Loucy (cell line): Measurements from ENCODE around the gene PBXIP1.

Experiments used
- H2AFZ ChIP-seq: fragments of 200-600 bp; sonication (generic); 2 replicates; pipeline ENCODE4 v1.6.0; 2016; ENCODE audit warnings: antibody characterized with exemption, mild to moderate bottlenecking, low read length, moderate library complexity
- H3F3A ChIP-seq: fragments of 200-600 bp; 2 replicates; pipeline ENCODE4 v1.6.0; 2016; ENCODE audit warnings: antibody characterized with exemption, low read depth, mild to moderate bottlenecking
- H3K27me3 ChIP-seq: fragments of 200-600 bp; sonication (generic); 2 replicates; pipeline ENCODE4 v1.6.1; 2014; ENCODE audit warnings: low read length, mild to moderate bottlenecking; ENCODE audit not compliant: insufficient read depth, poor library complexity, severe bottlenecking
- H3K36me3 ChIP-seq: fragments of 200-600 bp; sonication (generic); 2 replicates; pipeline ENCODE4 v1.6.1; 2016; ENCODE audit warnings: low read length; ENCODE audit not compliant: insufficient read depth
- H3K4me1 ChIP-seq: fragments of 200-600 bp; sonication (generic); 2 replicates; pipeline ENCODE4 v1.5.1; 2014; ENCODE audit warnings: low read length, mild to moderate bottlenecking; ENCODE audit not compliant: insufficient read depth, poor library complexity, severe bottlenecking
- H3K4me2 ChIP-seq: fragments of 200-600 bp; sonication (generic); 2 replicates; pipeline ENCODE4 v1.6.0; 2014; ENCODE audit warnings: antibody characterized with exemption, low read length, low read depth, mild to moderate bottlenecking; ENCODE audit not compliant: poor library complexity, severe bottlenecking
- H3K4me3 ChIP-seq: fragments of 200-600 bp; sonication (generic); 2 replicates; pipeline ENCODE4 v1.5.1; 2014; ENCODE audit warnings: low read length, mild to moderate bottlenecking, mixed read lengths; ENCODE audit not compliant: poor library complexity, severe bottlenecking
- H3K79me2 ChIP-seq: fragments of 200-600 bp; sonication (generic); 2 replicates; pipeline ENCODE4 v1.6.1; 2014; ENCODE audit warnings: low read length; ENCODE audit not compliant: insufficient read depth
- H3K9ac ChIP-seq: fragments of 200-600 bp; sonication (generic); 2 replicates; pipeline ENCODE4 v1.6.0; 2014; ENCODE audit warnings: mild to moderate bottlenecking, low read depth, low read length, moderate library complexity; ENCODE audit not compliant: poor library complexity, severe bottlenecking
- H3K9me2 ChIP-seq: fragments of 200-600 bp; sonication (generic); replicated peaks from 2 replicates; pipeline ENCODE4 v1.6.1; 2016; ENCODE audit warnings: low read depth, low read length, mixed read lengths
- H3K9me3 ChIP-seq: fragments of 200-600 bp; sonication (generic); 2 replicates; pipeline ENCODE4 v1.6.1; 2014; ENCODE audit warnings: mild to moderate bottlenecking, antibody characterized with exemption, low read length, low read depth; ENCODE audit not compliant: insufficient read depth
- H4K20me1 ChIP-seq: fragments of 200-600 bp; sonication (generic); 2 replicates; pipeline ENCODE4 v1.6.0; 2014; ENCODE audit warnings: antibody characterized with exemption, low read length, mild to moderate bottlenecking; ENCODE audit not compliant: insufficient read depth, poor library complexity, severe bottlenecking
- EZH2phosphoT487 ChIP-seq: fragments of 200-600 bp; IDR thresholded peaks from 2 replicates; pipeline ENCODE4 v1.6.1; 2018; ENCODE audit warnings: antibody characterized with exemption, mild to moderate bottlenecking, moderate library complexity, borderline replicate concordance
- TF ChIP-seq, protein P1 (sequence below): fragments of 200-600 bp; sonication (generic); conservative IDR thresholded peaks from 2 replicates; pipeline ENCODE4 v1.5.1; 2014; ENCODE audit warnings: mild to moderate bottlenecking, antibody characterized with exemption, low read length

Gene PBXIP1

DNA sequence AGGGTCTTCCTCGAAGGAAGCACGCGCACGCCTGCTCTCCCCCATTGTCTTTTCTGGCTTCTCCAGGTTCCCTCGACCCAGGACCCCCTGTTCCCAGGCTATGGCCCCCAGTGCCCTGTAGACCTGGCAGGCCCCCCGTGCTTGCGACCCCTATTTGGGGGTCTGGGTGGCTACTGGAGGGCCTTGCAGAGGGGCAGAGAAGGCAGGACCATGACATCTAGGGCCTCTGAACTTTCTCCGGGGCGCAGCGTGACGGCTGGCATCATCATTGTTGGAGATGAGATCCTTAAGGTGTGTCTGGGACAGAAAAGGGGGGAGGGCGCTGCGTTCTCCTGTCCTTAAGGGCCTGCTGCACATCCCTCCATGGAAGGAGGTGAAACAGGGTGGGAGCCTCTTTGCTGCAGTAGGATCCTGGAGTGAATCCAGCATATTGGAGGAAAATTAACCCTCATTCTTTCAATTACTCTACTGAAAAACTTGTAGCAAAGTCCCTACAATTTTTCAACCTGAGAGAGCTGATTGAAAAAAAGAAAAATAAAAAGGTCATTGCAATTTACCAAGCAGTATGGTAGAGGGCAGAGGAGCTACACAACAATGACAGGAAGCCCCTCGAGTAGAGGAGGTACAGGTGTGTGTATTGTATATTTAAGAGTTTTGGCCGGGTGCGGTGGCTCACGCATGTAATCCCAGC lies 28.0 kb upstream of the PBXIP1 start:
- TF ChIP-seq EZH2phosphoT487, result no peak
- TF ChIP-seq, protein P1, sequence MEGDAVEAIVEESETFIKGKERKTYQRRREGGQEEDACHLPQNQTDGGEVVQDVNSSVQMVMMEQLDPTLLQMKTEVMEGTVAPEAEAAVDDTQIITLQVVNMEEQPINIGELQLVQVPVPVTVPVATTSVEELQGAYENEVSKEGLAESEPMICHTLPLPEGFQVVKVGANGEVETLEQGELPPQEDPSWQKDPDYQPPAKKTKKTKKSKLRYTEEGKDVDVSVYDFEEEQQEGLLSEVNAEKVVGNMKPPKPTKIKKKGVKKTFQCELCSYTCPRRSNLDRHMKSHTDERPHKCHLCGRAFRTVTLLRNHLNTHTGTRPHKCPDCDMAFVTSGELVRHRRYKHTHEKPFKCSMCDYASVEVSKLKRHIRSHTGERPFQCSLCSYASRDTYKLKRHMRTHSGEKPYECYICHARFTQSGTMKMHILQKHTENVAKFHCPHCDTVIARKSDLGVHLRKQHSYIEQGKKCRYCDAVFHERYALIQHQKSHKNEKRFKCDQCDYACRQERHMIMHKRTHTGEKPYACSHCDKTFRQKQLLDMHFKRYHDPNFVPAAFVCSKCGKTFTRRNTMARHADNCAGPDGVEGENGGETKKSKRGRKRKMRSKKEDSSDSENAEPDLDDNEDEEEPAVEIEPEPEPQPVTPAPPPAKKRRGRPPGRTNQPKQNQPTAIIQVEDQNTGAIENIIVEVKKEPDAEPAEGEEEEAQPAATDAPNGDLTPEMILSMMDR, result peak; percentile 29
- Histone ChIP-seq H3K9me2 (no peaks in the 10 kb centered on the region), H2AFZ (no peak overlapping the region)

GRCh38 chr1:154982897-154983648 lies 27.2 kb upstream of the PBXIP1 start, which contains the start of gene FLAD1:
TSS of gene FLAD1 (plus strand) at chr1:154983344. CDS start at chr1:154983695, 351 bp downstream.
- Histone ChIP-seq H3K79me2 (peaks cover 74% of the 10 kb centered on the region), H3K4me2 (peak within 1 kb of the TSS; percentile 89), H4K20me1 (peaks cover 6% of the 10 kb centered on the region), H3K4me1 (peaks cover 11% of the 10 kb centered on the region), H3K4me3 (peak within 1 kb of the TSS; percentile 86), H2AFZ (peak within 1 kb of the TSS; percentile 77), H3F3A (peaks cover 9% of the 10 kb centered on the region; the same call in 1 of the 2 replicates), H3K27me3 (no peaks in the 10 kb centered on the region), H3K36me3 (peaks cover 14% of the 10 kb centered on the region; the same call in 1 of the 2 replicates), H3K9me2 (no peaks in the 10 kb centered on the region), H3K9me3 (no peaks in the 10 kb centered on the region), H3K9ac (peak within 1 kb of the TSS; percentile 89)
- no peak for TF ChIP-seq EZH2phosphoT487
- TF ChIP-seq, protein P1, result no peak

More for the DNA sequence above, 28.0 kb upstream of the PBXIP1 start:
- Histone ChIP-seq H3K27me3 (no peaks in the 10 kb centered on the region), H3K9me3 (no peaks in the 10 kb centered on the region), H3K4me2 (peak overlapping the region; percentile 89), H3K9ac (peak overlapping the region; percentile 89), H3K36me3 (peaks cover 9% of the 10 kb centered on the region; the same call in 1 of the 2 replicates), H3K4me1 (peaks cover 10% of the 10 kb centered on the region), H3F3A (peaks cover 9% of the 10 kb centered on the region; the same call in 1 of the 2 replicates), H4K20me1 (peaks cover 2% of the 10 kb centered on the region), H3K4me3 (peak overlapping the region; percentile 86), H3K79me2 (peaks cover 69% of the 10 kb centered on the region)

DNA sequence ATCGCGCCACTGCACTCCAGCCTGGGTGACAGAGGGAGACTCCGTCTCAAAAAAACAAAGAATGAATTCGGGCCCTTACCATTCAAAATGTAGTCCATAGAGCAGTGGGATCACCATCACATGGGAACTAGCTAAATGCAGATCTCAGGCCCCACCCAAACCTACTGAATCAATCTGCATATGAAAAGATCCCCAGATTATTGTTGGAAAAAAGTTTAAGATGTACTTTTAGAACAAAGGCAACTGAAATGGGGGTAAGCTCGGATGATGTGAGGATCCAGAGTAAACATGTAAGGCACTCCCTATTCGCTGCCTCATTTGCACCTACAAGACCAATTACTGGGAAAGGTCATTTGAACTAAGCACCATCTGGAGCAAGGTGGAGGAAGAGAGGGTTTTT lies 26.4 kb upstream of the PBXIP1 start:
- H3K27me3 ChIP-seq, result no peaks in the 10 kb centered on the region
- H3K4me2 ChIP-seq, result peak overlapping the region; percentile 89
- peak overlapping the region; percentile 86 for H3K4me3 ChIP-seq
- no peaks in the 10 kb centered on the region for H3K9me3 ChIP-seq
- peaks cover 9% of the 10 kb centered on the region; the same call in 1 of the 2 replicates for H3F3A ChIP-seq
- peaks cover 14% of the 10 kb centered on the region for H4K20me1 ChIP-seq
- TF ChIP-seq EZH2phosphoT487, result no peak
- TF ChIP-seq, protein P1, result no peak
- no peaks in the 10 kb centered on the region for H3K9me2 ChIP-seq
- H3K79me2 ChIP-seq, result peaks cover 79% of the 10 kb centered on the region
- peaks cover 18% of the 10 kb centered on the region; the same call in 1 of the 2 replicates for H3K36me3 ChIP-seq
- H2AFZ ChIP-seq, result peak overlapping the region; percentile 77; the same call in 1 of the 2 replicates
- peaks cover 18% of the 10 kb centered on the region for H3K4me1 ChIP-seq
- peak overlapping the region; percentile 89 for H3K9ac ChIP-seq
